ENCODE data around the gene CBL.
A peak's percentile ranks its signal among the peaks of the same experiment; 100 is the strongest.

- TF ChIP-seq CTCF (IDR thresholded peaks at IDR 0.05; ENCODE audit: borderline replicate concordance, extremely low read depth, low read length, poor library complexity, severe bottlenecking) (no peak), EZH2 (IDR thresholded peaks at IDR 0.05; ENCODE audit: borderline replicate concordance, low read depth, low read length, severe bottlenecking) (peak; percentile 56)
Measured at GRCh38 chr11:119317592-119318239, 111.6 kb downstream of the CBL start.
